ENCODE measurements around the gene OSBP. TPM values are rescaled to one million over a fixed set of nuclear protein-coding genes. Genes with fewer than 3 reads are reported as not detected.

OSBP gene
- total and polyA plus RNA-seq, 2 donors (not counting 3 experiments of a cell fraction or from before 2014, with no cell fraction given): 14.2 to 37.5 TPM

DNA sequence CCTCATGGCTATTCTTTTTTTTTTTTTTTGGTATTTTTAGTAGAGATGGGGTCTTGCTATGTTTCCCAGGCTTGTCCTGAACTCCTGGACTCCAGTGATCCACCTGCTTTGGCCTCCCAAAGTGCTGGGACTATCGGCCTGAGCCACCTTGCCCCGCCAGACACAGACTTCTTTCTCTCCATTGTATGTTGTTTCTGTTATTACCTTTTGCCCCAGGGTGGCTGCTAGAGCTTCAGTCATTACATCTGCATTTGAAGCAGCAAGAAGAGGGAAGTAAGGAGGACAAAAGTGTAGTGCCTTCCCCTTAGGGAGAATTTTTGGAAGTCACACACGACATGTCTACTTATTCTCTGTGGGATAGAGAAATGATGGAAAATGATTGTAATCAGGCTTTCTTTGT lies 10.1 kb upstream of the OSBP start:
- no peak overlapping the region for H2AFZ ChIP-seq (ENCODE audit: low read depth, low read length)
- BruUV-seq (replicated peaks): no TSS peak
- POLR2A ChIA-PET: no interaction called here
- H3K4me3 ChIP-seq (replicated peaks in 1 of 3; ENCODE audit: insufficient read depth in 1 of 3, low read depth in 1 of 3, low read length in 3 of 3): no peak overlapping the region
- no peak for DNase-seq (ENCODE audit: low read depth, low spot score)
- dilution Hi-C loops (cut with MboI; ENCODE audit: extremely low pct_ligation_motif_present, low sequenced_read_pairs): no loop called here
- no peak for FAIRE-seq
- no peaks in the 10 kb centered on the region for H3K36me3 ChIP-seq (ENCODE audit: control insufficient read depth in 2 of 2, extremely low read depth in 1 of 2, insufficient read depth in 2 of 2, low read length in 2 of 2)
- H3K9ac ChIP-seq (replicated peaks; ENCODE audit: extremely low read depth, insufficient read depth, low read length): no peak overlapping the region
- TF ChIP-seq POLR2A (IDR thresholded peaks at IDR 0.05; ENCODE audit: low read depth, low read length) (no peak), CTCF (IDR thresholded peaks at IDR 0.05; ENCODE audit: extremely low read depth in 1 of 2, insufficient read depth in 1 of 2, low read depth in 1 of 2, low read length in 2 of 2) (no peak), GATA2 (IDR thresholded peaks at IDR 0.05; ENCODE audit: insufficient read depth, insufficient read length, low read depth, low read length) (no peak), JUN (IDR thresholded peaks at IDR 0.05; ENCODE audit: borderline replicate concordance, insufficient read depth, insufficient read length, low read depth) (no peak), MYC (IDR thresholded peaks at IDR 0.05; ENCODE audit: low read depth, low read length) (no peak)
- TF ChIP-seq, protein P1, sequence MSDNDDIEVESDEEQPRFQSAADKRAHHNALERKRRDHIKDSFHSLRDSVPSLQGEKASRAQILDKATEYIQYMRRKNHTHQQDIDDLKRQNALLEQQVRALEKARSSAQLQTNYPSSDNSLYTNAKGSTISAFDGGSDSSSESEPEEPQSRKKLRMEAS (IDR thresholded peaks at IDR 0.05; ENCODE audit: insufficient read depth, insufficient read length): no peak
- no peaks in the 10 kb centered on the region for H3K9me3 ChIP-seq (replicated peaks; ENCODE audit: control insufficient read depth, insufficient read depth, low read length)
- no peaks in the 10 kb centered on the region for H3K27me3 ChIP-seq (ENCODE audit: control insufficient read depth in 2 of 2, insufficient read depth in 2 of 2, low read length in 2 of 2)
- H4K20me1 ChIP-seq (replicated peaks; ENCODE audit: control insufficient read depth, extremely low read depth, insufficient read depth, low read length): no peaks in the 10 kb centered on the region
- no peaks in the 10 kb centered on the region for H3K4me1 ChIP-seq (ENCODE audit: control insufficient read depth, extremely low read depth, insufficient read depth, low read length)
- H3K27ac ChIP-seq (ENCODE audit: insufficient read depth, low read depth, low read length): no peak overlapping the region
- intact Hi-C loops (cut with micrococcal nuclease): no loop called here
- H3K79me2 ChIP-seq (ENCODE audit: control insufficient read depth, insufficient read depth, low read length): no peaks in the 10 kb centered on the region
- CTCF ChIA-PET: no interaction called here
- H3K4me2 ChIP-seq (ENCODE audit: insufficient read depth, low read length): no peak overlapping the region
- H3K9me1 ChIP-seq (replicated peaks; ENCODE audit: control insufficient read depth, extremely low read depth, insufficient read depth, low read length): no peaks in the 10 kb centered on the region

DNA sequence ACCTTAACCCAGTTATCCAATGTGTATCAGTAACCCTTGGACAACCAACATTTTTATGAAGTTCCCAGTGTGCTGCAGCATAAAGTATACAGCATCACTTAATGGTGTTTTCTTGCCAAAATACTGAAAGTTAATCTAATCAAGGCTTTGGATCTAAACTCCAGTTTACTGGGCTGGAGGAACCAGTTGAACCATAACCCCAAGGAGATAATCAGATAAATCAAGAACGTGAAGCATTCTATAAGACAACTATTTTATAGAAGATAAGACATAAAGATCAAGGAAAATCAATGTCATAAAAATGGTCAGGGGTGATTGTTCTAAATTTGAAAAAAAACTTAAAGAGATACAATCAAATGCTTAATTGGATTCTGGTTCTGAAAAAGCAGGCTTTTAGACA lies 2.3 kb upstream of the OSBP start:
- H3K9me3 ChIP-seq (replicated peaks; ENCODE audit: control insufficient read depth, insufficient read depth, low read length): no peaks in the 10 kb centered on the region
- H3K4me3 ChIP-seq (replicated peaks in 1 of 3; ENCODE audit: insufficient read depth in 1 of 3, low read depth in 1 of 3, low read length in 3 of 3): no peak overlapping the region
- dilution Hi-C loops (cut with MboI; ENCODE audit: extremely low pct_ligation_motif_present, low sequenced_read_pairs): no loop called here
- H3K4me1 ChIP-seq (ENCODE audit: control insufficient read depth, extremely low read depth, insufficient read depth, low read length): peaks cover 15% of the 10 kb centered on the region
- no peak for DNase-seq (ENCODE audit: low read depth, low spot score)
- H3K9ac ChIP-seq (replicated peaks; ENCODE audit: extremely low read depth, insufficient read depth, low read length): no peak overlapping the region
- TF ChIP-seq POLR2AphosphoS5 (IDR thresholded peaks at IDR 0.05; ENCODE audit: insufficient read depth, low read depth, low read length) (no peak), MYC (IDR thresholded peaks at IDR 0.05; ENCODE audit: low read depth, low read length) (no peak), GATA2 (IDR thresholded peaks at IDR 0.05; ENCODE audit: insufficient read depth, insufficient read length, low read depth, low read length) (no peak), EZH2 (IDR thresholded peaks at IDR 0.05; ENCODE audit: borderline replicate concordance, low read depth, low read length, severe bottlenecking) (no peak), FOS (IDR thresholded peaks at IDR 0.05; ENCODE audit: borderline replicate concordance, insufficient read depth, low read length) (no peak), CTCF (IDR thresholded peaks at IDR 0.05; ENCODE audit: extremely low read depth in 1 of 2, insufficient read depth in 1 of 2, low read depth in 1 of 2, low read length in 2 of 2) (no peak), POLR2A (IDR thresholded peaks at IDR 0.05; ENCODE audit: low read depth, low read length) (no peak), JUN (IDR thresholded peaks at IDR 0.05; ENCODE audit: borderline replicate concordance, insufficient read depth, insufficient read length, low read depth) (no peak)
- TF ChIP-seq, protein P1 (IDR thresholded peaks at IDR 0.05; ENCODE audit: insufficient read depth, insufficient read length): no peak
- intact Hi-C loops (cut with micrococcal nuclease): no loop called here
- H2AFZ ChIP-seq (ENCODE audit: low read depth, low read length): no peak overlapping the region
- FAIRE-seq: no peak
- no peaks in the 10 kb centered on the region for H4K20me1 ChIP-seq (replicated peaks; ENCODE audit: control insufficient read depth, extremely low read depth, insufficient read depth, low read length)
- H3K27ac ChIP-seq (ENCODE audit: insufficient read depth, low read depth, low read length): no peak overlapping the region
- H3K4me2 ChIP-seq (ENCODE audit: insufficient read depth, low read length): no peak overlapping the region
- ChIA-PET POLR2A (no interaction called here), CTCF (no interaction called here)
- no peaks in the 10 kb centered on the region for H3K27me3 ChIP-seq (ENCODE audit: control insufficient read depth in 2 of 2, insufficient read depth in 2 of 2, low read length in 2 of 2)
- H3K79me2 ChIP-seq (ENCODE audit: control insufficient read depth, insufficient read depth, low read length): peaks cover 24% of the 10 kb centered on the region
- H3K9me1 ChIP-seq (replicated peaks; ENCODE audit: control insufficient read depth, extremely low read depth, insufficient read depth, low read length): no peaks in the 10 kb centered on the region
- BruUV-seq (replicated peaks): no TSS peak
- no peaks in the 10 kb centered on the region for H3K36me3 ChIP-seq (ENCODE audit: control insufficient read depth in 2 of 2, extremely low read depth in 1 of 2, insufficient read depth in 2 of 2, low read length in 2 of 2)
